Stimulated activated naive CD8-positive, alpha-beta T cell treated with anti-CD3 and anti-CD28 coated beads, Interleukin-15, Interleukin-2, amounts not matched to agents 100 ng/mL and 50 ng/mL, for 24 hours (primary cell): ENCODE data around the gene MYPN.

ENCODE experiments used
- H3K27ac Mint-ChIP-seq: one replicate; pipeline ENCODE4 v1.8.0; 2021; ENCODE audit warnings: mild to moderate bottlenecking, mixed read lengths
- H3K27me3 Mint-ChIP-seq: one replicate; pipeline ENCODE4 v1.8.0; 2021; ENCODE audit warnings: mixed read lengths
- H3K36me3 Mint-ChIP-seq: one replicate; pipeline ENCODE4 v1.8.0; 2021; ENCODE audit warnings: low read depth, mixed read lengths
- H3K4me1 Mint-ChIP-seq: one replicate; pipeline ENCODE4 v1.8.0; 2021; ENCODE audit warnings: low read depth, mixed read lengths
- H3K4me3 Mint-ChIP-seq: one replicate; pipeline ENCODE4 v1.8.0; 2021; ENCODE audit warnings: mild to moderate bottlenecking, mixed read lengths
- H3K9me3 Mint-ChIP-seq: one replicate; pipeline ENCODE4 v1.8.0; 2021; ENCODE audit warnings: mixed read lengths

The MYPN gene

DNA sequence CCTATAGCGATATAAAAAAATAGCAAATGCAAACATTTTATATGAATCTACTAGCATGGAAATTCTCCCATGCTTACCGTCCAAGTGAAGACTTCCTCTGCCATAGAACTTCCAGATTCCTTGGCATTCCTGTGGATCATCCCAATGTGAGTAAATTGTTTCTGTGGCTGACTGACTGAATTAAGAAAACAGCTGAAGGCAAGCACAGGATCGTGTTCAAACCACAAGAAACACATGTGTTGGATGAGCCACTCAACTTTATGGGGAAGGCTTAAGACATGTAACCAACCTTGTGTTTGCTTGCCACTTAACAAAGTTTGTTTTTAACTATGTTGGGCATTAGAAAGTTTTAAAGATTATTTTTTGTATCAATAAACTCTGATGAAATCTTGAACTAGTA lies 2.6 kb upstream of the MYPN start:
- Mint-ChIP-seq H3K36me3 (no peaks in the 10 kb centered on the region), H3K4me1 (no peaks in the 10 kb centered on the region), H3K9me3 (no peaks in the 10 kb centered on the region), H3K27ac (no peak overlapping the region), H3K4me3 (no peak overlapping the region), H3K27me3 (peaks cover 7% of the 10 kb centered on the region)

DNA sequence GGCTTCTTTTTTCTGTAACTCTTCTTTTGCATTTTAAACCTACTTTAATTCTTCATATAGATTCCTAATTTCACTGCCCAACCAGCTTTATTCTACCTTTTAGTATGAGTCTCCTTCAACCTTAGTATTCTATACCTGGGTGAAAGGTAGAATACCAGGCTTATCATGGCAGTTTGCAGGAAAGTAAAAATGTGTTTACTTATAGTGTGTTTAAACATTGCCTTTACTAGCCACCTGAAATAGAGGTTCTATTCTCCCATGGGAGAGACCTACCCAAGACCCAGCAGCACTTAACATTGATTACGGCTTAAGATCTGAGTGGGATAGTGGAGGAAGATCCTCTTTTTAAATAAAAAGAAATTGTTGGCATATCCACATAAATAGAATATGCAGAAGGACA lies 1.6 kb upstream of the MYPN start:
- Mint-ChIP-seq H3K9me3 (no peaks in the 10 kb centered on the region), H3K4me3 (no peak overlapping the region), H3K27ac (no peak overlapping the region), H3K4me1 (no peaks in the 10 kb centered on the region), H3K27me3 (peaks cover 7% of the 10 kb centered on the region), H3K36me3 (no peaks in the 10 kb centered on the region)

- Mint-ChIP-seq H3K4me1 (no peaks in the 10 kb centered on the region), H3K36me3 (no peaks in the 10 kb centered on the region), H3K9me3 (no peaks in the 10 kb centered on the region), H3K27ac (no peak overlapping the region), H3K4me3 (no peak overlapping the region), H3K27me3 (peaks cover 7% of the 10 kb centered on the region)
Observed at GRCh38 chr10:68108051-68108450, 1.2 kb upstream of the MYPN start.

- H3K27ac Mint-ChIP-seq, result no peak overlapping the region
- H3K36me3 Mint-ChIP-seq, result no peaks in the 10 kb centered on the region
- peaks cover 7% of the 10 kb centered on the region for H3K27me3 Mint-ChIP-seq
- H3K4me1 Mint-ChIP-seq, result no peaks in the 10 kb centered on the region
- H3K9me3 Mint-ChIP-seq, result no peaks in the 10 kb centered on the region
- no peak overlapping the region for H3K4me3 Mint-ChIP-seq
Observed at GRCh38 chr10:68108653-68109052, 635 bp upstream of the MYPN start.

DNA sequence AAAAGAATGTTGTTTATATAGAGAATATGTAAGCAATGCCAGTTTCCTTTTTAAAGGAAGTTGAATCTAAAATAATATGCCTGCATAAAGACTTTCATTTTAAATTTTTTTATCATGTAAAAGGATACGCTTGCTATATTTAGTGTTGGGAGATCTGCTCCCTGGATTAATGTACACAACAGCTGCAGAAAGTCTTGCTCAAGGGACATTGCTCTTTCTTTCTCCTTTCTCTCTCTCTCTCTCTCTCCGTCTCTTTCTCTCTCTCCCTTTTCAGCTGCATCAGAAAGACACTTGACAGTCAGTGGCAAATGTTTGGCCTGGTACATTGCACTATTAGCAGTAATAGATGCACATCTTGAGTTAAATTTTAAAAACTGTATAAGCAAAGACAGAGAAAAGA lies 739 bp downstream of the MYPN start:
- Mint-ChIP-seq H3K36me3 (no peaks in the 10 kb centered on the region), H3K27ac (no peak overlapping the region), H3K4me1 (no peaks in the 10 kb centered on the region), H3K9me3 (no peaks in the 10 kb centered on the region), H3K4me3 (no peak overlapping the region), H3K27me3 (peaks cover 7% of the 10 kb centered on the region)

DNA sequence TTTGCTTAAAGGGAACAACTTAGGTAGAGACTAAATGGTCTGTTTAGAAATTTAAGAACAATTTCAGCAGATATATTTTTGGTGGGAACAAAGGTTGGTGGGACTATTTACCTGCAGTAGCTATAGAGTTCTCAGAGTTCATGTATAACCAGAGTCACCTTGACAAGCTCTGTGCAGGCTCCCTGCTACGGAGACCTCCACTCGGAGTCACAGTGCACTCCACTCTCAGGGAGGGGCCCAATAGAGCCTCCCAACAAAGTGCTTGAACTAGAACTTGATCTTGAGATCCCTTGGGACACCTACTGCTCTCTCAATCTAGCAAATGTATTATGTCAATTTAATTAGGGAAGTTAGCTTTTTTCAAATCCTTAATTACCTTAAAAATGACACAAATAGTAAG lies 2.3 kb downstream of the MYPN start:
- Mint-ChIP-seq H3K9me3 (no peaks in the 10 kb centered on the region), H3K4me1 (no peaks in the 10 kb centered on the region), H3K27ac (no peak overlapping the region), H3K4me3 (no peak overlapping the region), H3K27me3 (peaks cover 11% of the 10 kb centered on the region), H3K36me3 (no peaks in the 10 kb centered on the region)

DNA sequence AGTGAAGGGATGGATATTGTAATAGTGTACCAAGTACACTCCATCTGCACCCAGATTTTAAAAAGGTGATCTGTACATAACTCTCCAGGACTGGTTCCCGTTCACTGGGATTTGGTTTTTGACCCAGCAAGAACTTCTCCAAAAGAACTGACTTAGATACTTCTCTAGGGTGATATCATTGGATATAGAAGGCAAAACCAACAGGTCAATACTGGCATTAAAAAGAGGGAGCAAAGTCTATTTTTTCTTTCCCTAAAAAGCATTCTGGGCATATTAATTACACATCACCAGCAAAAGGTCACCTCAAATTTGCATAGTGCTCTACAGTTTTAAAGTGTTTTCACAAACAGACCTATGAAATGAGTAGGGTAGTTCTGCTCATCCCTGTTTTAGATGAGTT lies 3.5 kb downstream of the MYPN start:
- Mint-ChIP-seq H3K9me3 (no peaks in the 10 kb centered on the region), H3K36me3 (no peaks in the 10 kb centered on the region), H3K27me3 (peaks cover 11% of the 10 kb centered on the region), H3K4me1 (no peaks in the 10 kb centered on the region), H3K27ac (no peak overlapping the region), H3K4me3 (no peak overlapping the region)

DNA sequence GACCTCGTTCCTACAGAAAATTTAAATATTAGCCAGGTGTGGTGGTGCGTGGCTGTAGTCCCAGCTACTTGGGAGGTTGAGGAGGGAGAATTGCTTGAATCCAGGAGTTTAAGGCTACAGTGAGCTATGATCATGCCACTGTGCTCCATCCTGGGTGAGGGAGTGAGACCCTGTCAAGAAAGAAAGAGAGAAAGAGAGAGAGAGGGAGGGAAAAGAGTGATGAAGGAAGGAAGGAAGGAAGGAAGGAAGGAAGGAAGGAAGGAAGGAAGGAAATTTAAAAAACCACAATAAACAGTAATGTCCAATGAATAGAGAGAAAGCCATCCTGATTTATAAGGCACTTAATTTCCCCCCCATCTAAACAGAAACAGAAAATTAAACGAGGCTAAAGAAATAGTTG lies 9.4 kb downstream of the MYPN start:
- Mint-ChIP-seq H3K36me3 (no peaks in the 10 kb centered on the region), H3K4me1 (no peaks in the 10 kb centered on the region), H3K9me3 (no peaks in the 10 kb centered on the region), H3K27ac (no peak overlapping the region), H3K4me3 (no peak overlapping the region), H3K27me3 (peaks cover 4% of the 10 kb centered on the region)

DNA sequence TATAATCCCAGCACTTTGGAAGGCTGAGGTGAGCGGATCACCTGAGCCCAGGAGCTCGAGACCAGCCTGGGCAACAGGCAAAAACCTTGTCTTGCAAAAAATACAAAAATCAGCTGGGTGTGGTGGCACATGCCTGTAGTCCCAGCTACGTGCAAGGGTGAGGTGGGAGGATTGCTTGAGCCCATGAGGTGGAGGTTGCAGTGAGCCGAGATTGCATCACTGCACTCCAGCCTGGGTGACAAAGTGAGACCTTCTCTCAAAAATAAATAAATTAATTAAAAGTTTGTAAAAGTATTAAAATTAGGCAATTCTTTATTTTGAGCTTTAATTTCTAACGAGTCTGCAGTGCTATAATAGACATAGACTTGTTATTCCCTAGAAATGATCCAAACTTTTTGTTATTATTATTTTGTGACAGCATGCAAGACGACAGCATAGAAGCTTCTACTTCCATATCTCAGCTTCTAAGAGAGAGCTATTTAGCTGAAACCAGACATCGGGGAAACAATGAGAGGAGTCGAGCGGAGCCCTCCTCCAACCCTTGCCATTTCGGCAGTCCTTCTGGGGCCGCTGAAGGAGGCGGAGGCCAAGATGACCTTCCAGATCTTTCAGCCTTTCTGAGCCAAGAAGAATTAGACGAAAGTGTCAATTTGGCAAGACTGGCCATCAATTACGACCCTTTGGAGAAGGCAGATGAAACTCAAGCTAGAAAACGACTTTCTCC lies 11.9 kb downstream of the MYPN start:
- Mint-ChIP-seq H3K4me1 (no peaks in the 10 kb centered on the region), H3K9me3 (no peaks in the 10 kb centered on the region), H3K27me3 (no peaks in the 10 kb centered on the region), H3K27ac (no peak overlapping the region), H3K4me3 (no peak overlapping the region), H3K36me3 (no peaks in the 10 kb centered on the region)

DNA sequence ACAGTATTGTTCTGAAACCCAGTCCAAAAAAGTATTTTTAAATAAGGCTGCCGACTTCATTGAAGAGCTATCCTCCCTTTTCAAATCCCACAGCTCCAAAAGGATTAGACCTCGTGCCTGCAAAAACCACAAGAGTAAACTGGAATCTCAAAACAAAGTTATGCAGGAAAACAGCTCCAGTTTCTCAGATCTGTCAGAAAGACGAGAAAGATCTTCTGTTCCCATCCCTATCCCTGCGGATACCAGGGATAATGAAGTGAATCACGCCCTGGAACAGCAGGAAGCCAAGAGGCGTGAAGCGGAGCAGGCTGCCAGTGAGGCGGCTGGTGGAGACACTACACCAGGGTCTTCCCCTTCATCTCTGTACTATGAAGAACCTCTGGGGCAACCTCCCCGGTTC lies 12.6 kb downstream of the MYPN start:
- H3K36me3 Mint-ChIP-seq, result no peaks in the 10 kb centered on the region
- peaks cover 5% of the 10 kb centered on the region for H3K27me3 Mint-ChIP-seq
- no peaks in the 10 kb centered on the region for H3K4me1 Mint-ChIP-seq
- H3K27ac Mint-ChIP-seq, result no peak overlapping the region
- no peaks in the 10 kb centered on the region for H3K9me3 Mint-ChIP-seq
- no peak overlapping the region for H3K4me3 Mint-ChIP-seq

- no peaks in the 10 kb centered on the region for H3K36me3 Mint-ChIP-seq
- no peaks in the 10 kb centered on the region for H3K4me1 Mint-ChIP-seq
- H3K9me3 Mint-ChIP-seq, result no peaks in the 10 kb centered on the region
- no peak overlapping the region for H3K4me3 Mint-ChIP-seq
- peaks cover 5% of the 10 kb centered on the region for H3K27me3 Mint-ChIP-seq
- no peak overlapping the region for H3K27ac Mint-ChIP-seq
Observed at GRCh38 chr10:68124718-68125117, 15.4 kb downstream of the MYPN start.

GRCh38 chr10:68125772-68126171 lies 16.5 kb downstream of the MYPN start:
- H3K36me3 Mint-ChIP-seq, result no peaks in the 10 kb centered on the region
- H3K27me3 Mint-ChIP-seq, result peaks cover 5% of the 10 kb centered on the region
- H3K4me1 Mint-ChIP-seq, result no peaks in the 10 kb centered on the region
- H3K4me3 Mint-ChIP-seq, result no peak overlapping the region
- H3K9me3 Mint-ChIP-seq, result no peaks in the 10 kb centered on the region
- H3K27ac Mint-ChIP-seq, result no peak overlapping the region

DNA sequence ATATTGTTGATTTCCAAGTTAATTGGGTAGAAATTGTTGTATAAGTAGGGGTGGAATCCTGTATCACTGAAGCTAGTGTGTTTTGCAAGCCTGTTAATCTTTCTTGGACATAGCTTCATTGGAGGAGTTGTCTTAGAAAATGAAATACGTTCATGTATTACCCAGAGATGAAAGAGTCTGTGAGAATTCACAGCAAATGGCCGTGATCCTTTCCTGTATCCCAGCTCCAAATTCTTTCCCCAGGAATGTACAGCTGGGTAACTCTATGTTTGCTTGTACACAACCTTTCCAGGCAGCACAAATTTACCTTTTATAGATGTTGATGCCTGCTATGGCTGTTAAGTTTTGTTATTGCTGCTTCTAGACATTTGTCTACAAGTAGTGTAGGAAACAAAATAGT lies 18.7 kb downstream of the MYPN start:
- H3K4me3 Mint-ChIP-seq, result no peak overlapping the region
- no peaks in the 10 kb centered on the region for H3K36me3 Mint-ChIP-seq
- H3K4me1 Mint-ChIP-seq, result no peaks in the 10 kb centered on the region
- H3K27me3 Mint-ChIP-seq, result peaks cover 5% of the 10 kb centered on the region
- no peak overlapping the region for H3K27ac Mint-ChIP-seq
- H3K9me3 Mint-ChIP-seq, result no peaks in the 10 kb centered on the region

GRCh38 chr10:68132391-68132790 lies 23.1 kb downstream of the MYPN start:
- Mint-ChIP-seq H3K4me3 (no peak overlapping the region), H3K36me3 (no peaks in the 10 kb centered on the region), H3K4me1 (no peaks in the 10 kb centered on the region), H3K27ac (no peak overlapping the region), H3K9me3 (no peaks in the 10 kb centered on the region), H3K27me3 (no peaks in the 10 kb centered on the region)

GRCh38 chr10:68133523-68133922 lies 24.2 kb downstream of the MYPN start:
- no peak overlapping the region for H3K27ac Mint-ChIP-seq
- no peak overlapping the region for H3K4me3 Mint-ChIP-seq
- no peaks in the 10 kb centered on the region for H3K36me3 Mint-ChIP-seq
- H3K27me3 Mint-ChIP-seq, result no peaks in the 10 kb centered on the region
- H3K4me1 Mint-ChIP-seq, result no peaks in the 10 kb centered on the region
- no peaks in the 10 kb centered on the region for H3K9me3 Mint-ChIP-seq

GRCh38 chr10:68135362-68135761 lies 26.1 kb downstream of the MYPN start:
- Mint-ChIP-seq H3K4me3 (no peak overlapping the region), H3K4me1 (no peaks in the 10 kb centered on the region), H3K36me3 (no peaks in the 10 kb centered on the region), H3K27me3 (peaks cover 11% of the 10 kb centered on the region), H3K27ac (no peak overlapping the region), H3K9me3 (no peaks in the 10 kb centered on the region)
